OCI-LY3 (cell line): ENCODE data around the gene ACTR3.

Experiments used
- CTCF ChIP-seq: fragments of 200-600, 300-600 bp; sonication (generic); IDR thresholded peaks from 2 replicates; pipeline ENCODE4 v1.5.1; 2014; ENCODE audit warnings: antibody characterized with exemption, low read length, low read depth
- EZH2phosphoT487 ChIP-seq: fragments of 200-600 bp; shearing (Covaris generic); IDR thresholded peaks from 2 replicates; pipeline ENCODE4 v1.6.1; 2018; ENCODE audit warnings: antibody characterized with exemption, mixed run types, low read depth

- TF ChIP-seq CTCF (no peak), EZH2phosphoT487 (no peak)
Observed at GRCh38 chr2:113876503-113877387, 13.1 kb upstream of the ACTR3 start.
